Motor neuron (in vitro differentiated cells): ENCODE data around the gene PROX2. TPM values are rescaled to one million over a fixed set of nuclear protein-coding genes. Genes with fewer than 3 reads are reported as not detected.

ENCODE experiments used
- ATAC-seq, 8 experiments: fragments of 200-7000 bp; cut with Tn5 transposase; replicated peaks in 6 of 8; 2 replicates each; pipeline ENCODE4 v1.8.0; 2021; ENCODE audit warnings: mild to moderate bottlenecking in 8 of 8, moderate library complexity in 8 of 8
- H3K27ac ChIP-seq, 2 donors: fragments of 250-450 bp; sonication (Bioruptor Pico); 2 replicates each; pipeline ENCODE4 v1.9.0; 2021; ENCODE audit warnings: antibody characterized with exemption in 2 of 2, mild to moderate bottlenecking in 2 of 2, moderate library complexity in 1 of 2
- H3K4me1 ChIP-seq, 2 donors: fragments of 250-450 bp; sonication (Bioruptor Pico); replicated peaks in 1 of 2; 2 replicates each; pipeline ENCODE4 v1.6.1; 2021; ENCODE audit warnings: antibody characterized with exemption in 2 of 2, mild to moderate bottlenecking in 2 of 2, moderate library complexity in 1 of 2
- H3K4me3 ChIP-seq, 5 donors: fragments of 250-450 bp; sonication (Bioruptor Pico); 2 replicates each; pipeline ENCODE4 v1.9.0; 2021; ENCODE audit warnings: antibody characterized with exemption in 5 of 5, mild to moderate bottlenecking in 5 of 5, moderate library complexity in 4 of 5
- WGBS, 10 experiments: fragments of 450-650 bp; shearing (Covaris generic); methylation state at CpG; one replicate each; pipeline ENCODE4 v1.0.0; 2022; 5-methylcytosine and 5-hydroxymethylcytosine counted together
- in situ Hi-C, 9 experiments: fragments of 400-800 bp; cut with MboI; loops; one replicate each; pipeline ENCODE4 v1.15.0; 2021; ENCODE audit warnings: low sequenced_read_pairs in 9 of 9, low pct_unique_long_range_greater_than_20kb in 2 of 9; ENCODE audit not compliant: unreplicated experiment in 9 of 9
- total RNA-seq, 8 experiments: library from RNA; unstranded; fragments of 300-600 nt; gene quantifications; 2 replicates each; pipeline versions ENCODE4 v1.2.3 to v1.2.4, GENCODE V29; 2022

PROX2 gene
- total RNA-seq, 8 experiments from 2014 or later, result 0.29 to 2.4 (median 0.90) TPM

GRCh38 chr14:74906925-74907521 lies 31.1 kb upstream of the PROX2 start:
- WGBS, 10 experiments, result 96% methylated on average over 4 of the region's 12 CpGs; no CpG with 5 or more reads in 9 of the 10 experiments
- Histone ChIP-seq H3K27ac (no peak overlapping the region), H3K4me3 (no peak overlapping the region), H3K4me1 (no peaks in the 10 kb centered on the region)
- in situ Hi-C loops, result loop anchor here in 3 of 9 experiments (25.0 kb wide), 1 partner anchor 180 kb away; no protein-coding TSS in a partner anchor
- peak in 4 of 8 experiments; percentile 4 to 78 (median 50) for ATAC-seq

DNA sequence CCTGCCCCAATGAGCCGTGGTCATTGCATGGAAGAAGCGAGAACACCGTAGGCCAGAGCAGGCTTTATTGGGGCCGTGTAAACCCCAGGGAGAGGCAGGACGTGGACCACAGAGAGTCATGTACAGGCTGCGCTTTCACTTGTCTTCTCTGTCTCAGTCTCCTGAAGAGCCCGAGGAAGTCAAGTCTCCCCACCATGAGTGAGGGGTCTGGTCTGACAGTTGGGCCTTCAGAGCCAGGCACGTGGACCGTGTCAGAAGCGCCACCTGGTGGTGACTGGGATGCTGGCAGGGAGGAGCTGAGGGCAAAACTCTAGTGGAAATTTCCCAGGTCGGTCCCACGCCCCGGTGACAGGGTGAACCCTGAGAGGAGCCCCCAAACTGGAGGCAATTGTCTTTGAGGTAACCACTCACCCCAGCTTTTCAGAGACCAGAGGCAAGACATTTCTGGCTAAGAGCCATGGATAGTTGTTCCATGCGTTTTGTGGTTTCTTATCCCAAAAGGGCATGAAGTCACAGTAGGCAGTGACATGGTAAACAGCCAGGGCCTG lies 29.7 kb upstream of the PROX2 start:
- no peaks in the 10 kb centered on the region for H3K4me1 ChIP-seq
- peak; percentile 7 to 68 (median 54) for ATAC-seq
- 16 to 73% (median 29%) methylated on average over 3 to 6 of the region's 14 CpGs; no CpG with 5 or more reads in 5 of the 10 experiments for WGBS, 10 experiments
- no peak overlapping the region for H3K4me3 ChIP-seq
- no peak overlapping the region for H3K27ac ChIP-seq
- in situ Hi-C loops, result loop anchor here in 3 of 9 experiments (25.0 kb wide), 1 partner anchor 182 kb away; no protein-coding TSS in a partner anchor

- H3K27ac ChIP-seq, result no peak overlapping the region
- 67 to 100% (median 85%) methylated on average over 1 to 4 of the region's 6 CpGs; no CpG with 5 or more reads in 3 of the 10 experiments for WGBS, 10 experiments
- peak in 1 of 8 experiments; percentile 4 for ATAC-seq
- in situ Hi-C loops, result loop anchor here in 3 of 9 experiments (25.0 kb wide), 1 partner anchor 182 kb away; no protein-coding TSS in a partner anchor
- no peaks in the 10 kb centered on the region for H3K4me1 ChIP-seq
- no peak overlapping the region for H3K4me3 ChIP-seq
Measured at GRCh38 chr14:74904635-74905503, 28.9 kb upstream of the PROX2 start.

DNA sequence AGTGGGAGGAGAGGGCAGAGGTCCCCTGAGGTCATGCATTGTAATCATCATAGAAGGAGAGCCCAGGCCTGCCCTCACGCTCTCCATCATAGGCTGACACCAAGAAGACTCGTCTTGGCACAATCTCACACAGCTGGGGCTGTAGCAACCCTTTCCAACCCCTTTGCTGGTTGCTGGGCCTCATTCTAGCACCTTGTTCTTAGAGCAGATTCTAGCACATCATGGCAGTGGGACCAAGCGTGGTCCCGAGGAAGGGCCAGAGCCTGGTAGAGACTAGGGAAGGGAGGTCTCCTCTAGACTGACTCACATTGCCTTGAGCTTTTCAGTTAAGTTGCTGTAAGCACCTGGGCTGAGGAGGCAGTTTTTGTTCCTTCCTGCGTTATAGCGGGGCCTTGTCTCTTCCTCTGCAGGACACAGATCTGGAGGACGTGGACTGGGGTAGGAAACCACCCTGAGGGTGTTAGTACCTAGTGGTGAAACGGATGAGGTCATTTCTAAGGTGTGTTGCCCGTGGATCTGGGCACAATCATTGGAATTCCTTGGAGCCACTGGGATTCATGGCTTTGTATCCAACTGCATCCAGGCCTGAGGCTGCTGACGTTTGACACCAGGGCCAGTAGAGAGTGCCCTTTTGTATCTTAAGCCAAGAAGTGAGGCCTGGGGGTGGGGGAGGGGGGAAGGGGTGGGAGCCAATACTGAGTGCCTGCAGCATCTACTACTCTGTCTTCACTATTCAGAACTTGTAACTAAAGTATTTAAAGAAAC lies 27.2 kb upstream of the PROX2 start:
- no peak for ATAC-seq
- H3K27ac ChIP-seq, result no peak overlapping the region
- 14 to 90% (median 50%) methylated on average over 1 to 2 of the region's 10 CpGs; no CpG with 5 or more reads in 6 of the 10 experiments for WGBS, 10 experiments
- in situ Hi-C loops, result loop anchor here in 3 of 9 experiments (25.0 kb wide), 1 partner anchor 184 kb away; no protein-coding TSS in a partner anchor
- no peaks in the 10 kb centered on the region for H3K4me1 ChIP-seq
- no peak overlapping the region for H3K4me3 ChIP-seq

- no peaks in the 10 kb centered on the region for H3K4me1 ChIP-seq
- in situ Hi-C loops, result loop anchor here in 1 of 9 experiments (25.0 kb wide), 1 partner anchor 214 kb away; no protein-coding TSS in a partner anchor
- no peak overlapping the region for H3K4me3 ChIP-seq
- 78 to 100% (median 92%) methylated on average over 1 to 5 of the region's 5 CpGs; no CpG with 5 or more reads in 4 of the 10 experiments for WGBS, 10 experiments
- H3K27ac ChIP-seq, result no peak overlapping the region
- no peak for ATAC-seq
Measured at GRCh38 chr14:74898694-74899093, 22.7 kb upstream of the PROX2 start.

GRCh38 chr14:74898083-74898482 lies 22.1 kb upstream of the PROX2 start:
- no peak for ATAC-seq
- Histone ChIP-seq H3K27ac (no peak overlapping the region), H3K4me1 (no peaks in the 10 kb centered on the region), H3K4me3 (no peak overlapping the region)
- in situ Hi-C loops, result loop anchor here in 1 of 9 experiments (25.0 kb wide), 1 partner anchor 214 kb away; no protein-coding TSS in a partner anchor
- WGBS, 10 experiments, result 80 to 100% (median 100%) methylated on average over 1 to 2 of the region's 2 CpGs; no CpG with 5 or more reads in 3 of the 10 experiments

DNA sequence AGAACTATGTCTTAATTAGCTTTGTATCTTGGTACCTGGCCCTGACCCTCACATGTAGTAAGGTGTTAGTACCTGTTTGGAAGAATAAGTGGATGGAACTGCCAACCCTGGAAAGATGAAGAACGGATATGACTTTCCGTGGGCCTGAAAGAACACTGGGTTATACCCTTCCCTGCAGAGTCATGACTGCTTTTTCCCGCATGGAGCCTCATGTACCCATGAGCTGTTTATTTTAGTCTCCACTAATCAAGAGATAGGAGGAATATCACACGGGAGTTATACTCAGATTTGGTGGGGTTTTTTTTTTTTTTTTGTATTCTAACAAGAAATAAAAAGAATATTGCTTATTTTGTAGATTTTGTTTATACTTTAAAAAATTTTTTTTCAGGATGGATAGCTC lies 21.7 kb upstream of the PROX2 start:
- WGBS, 10 experiments, result 52 to 100% (median 97%) methylated on average over 1 to 4 of the region's 4 CpGs; no CpG with 5 or more reads in 2 of the 10 experiments
- Histone ChIP-seq H3K4me1 (no peaks in the 10 kb centered on the region), H3K27ac (no peak overlapping the region), H3K4me3 (no peak overlapping the region)
- in situ Hi-C loops, result loop anchor here in 1 of 9 experiments (25.0 kb wide), 1 partner anchor 215 kb away; no protein-coding TSS in a partner anchor
- no peak for ATAC-seq

DNA sequence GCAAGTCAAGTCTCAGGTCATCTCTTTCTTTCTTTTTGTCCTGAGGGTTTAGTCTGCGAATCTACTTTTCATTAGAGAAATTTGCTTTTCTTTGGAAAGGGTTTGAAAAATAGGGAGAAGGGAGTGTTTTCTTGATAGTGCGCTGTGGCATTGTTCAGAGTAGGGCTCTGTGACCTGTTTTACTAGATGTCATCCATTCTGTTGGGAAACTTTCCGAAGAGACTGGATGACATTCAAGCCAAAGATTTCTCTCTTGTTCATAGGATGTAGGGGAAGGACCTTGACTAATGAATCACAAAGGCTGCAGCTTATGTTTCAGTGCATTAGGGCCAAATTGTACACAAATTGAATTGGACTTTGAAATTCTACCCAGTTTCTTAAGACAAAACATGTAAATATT lies 20.5 kb upstream of the PROX2 start:
- Histone ChIP-seq H3K4me3 (no peak overlapping the region), H3K4me1 (no peaks in the 10 kb centered on the region), H3K27ac (no peak overlapping the region)
- no peak for ATAC-seq
- WGBS, 10 experiments, result 64 to 100% (median 96%) methylated on average over 1 to 3 of the region's 3 CpGs
- in situ Hi-C loops, result loop anchor here in 1 of 9 experiments (25.0 kb wide), 1 partner anchor 216 kb away; no protein-coding TSS in a partner anchor

GRCh38 chr14:74893614-74894091 lies 17.7 kb upstream of the PROX2 start:
- Histone ChIP-seq H3K27ac (no peak overlapping the region), H3K4me1 (no peaks in the 10 kb centered on the region), H3K4me3 (no peak overlapping the region)
- WGBS, 10 experiments, result 80 to 100% (median 83%) methylated on average over 1 to 4 of the region's 4 CpGs; no CpG with 5 or more reads in 3 of the 10 experiments
- in situ Hi-C loops, result loop anchor here in 1 of 9 experiments (25.0 kb wide), 1 partner anchor 219 kb away; no protein-coding TSS in a partner anchor
- ATAC-seq, result peak in 1 of 8 experiments; percentile 29

GRCh38 chr14:74892745-74893144 lies 16.8 kb upstream of the PROX2 start:
- H3K4me1 ChIP-seq, result no peaks in the 10 kb centered on the region
- no peak overlapping the region for H3K4me3 ChIP-seq
- H3K27ac ChIP-seq, result no peak overlapping the region
- ATAC-seq, result no peak
- WGBS, 10 experiments, result 72 to 100% (median 92%) methylated on average over 1 to 5 of the region's 5 CpGs; no CpG with 5 or more reads in 1 of the 10 experiments
- in situ Hi-C loops, result loop anchor here in 1 of 9 experiments (25.0 kb wide), 1 partner anchor 220 kb away; no protein-coding TSS in a partner anchor

DNA sequence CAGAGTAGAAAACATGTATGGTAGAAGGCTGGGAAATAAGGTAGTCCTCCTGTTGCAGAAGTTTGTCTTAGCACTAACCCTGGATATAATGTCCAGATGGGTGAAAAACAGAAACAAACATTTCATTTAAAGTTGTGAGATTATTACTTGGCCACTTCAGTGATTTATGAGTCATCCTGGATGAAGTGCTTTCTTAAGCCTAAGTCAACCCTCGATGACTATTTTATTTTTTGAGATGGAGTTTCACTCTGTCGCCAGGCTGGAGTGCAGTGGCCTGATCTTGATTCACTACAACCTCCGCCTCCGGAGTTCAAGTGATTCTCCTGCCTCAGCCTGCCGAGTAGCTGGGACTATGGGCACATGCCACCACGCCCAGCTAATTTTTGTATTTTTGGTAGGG lies 15.9 kb upstream of the PROX2 start:
- in situ Hi-C loops, result loop anchor here in 1 of 9 experiments (25.0 kb wide), 1 partner anchor 220 kb away; no protein-coding TSS in a partner anchor
- H3K4me1 ChIP-seq, result no peaks in the 10 kb centered on the region
- no peak overlapping the region for H3K4me3 ChIP-seq
- no peak overlapping the region for H3K27ac ChIP-seq
- WGBS, 10 experiments, result 43 to 100% (median 83%) methylated on average over 1 to 6 of the region's 6 CpGs; no CpG with 5 or more reads in 1 of the 10 experiments
- no peak for ATAC-seq

- H3K4me3 ChIP-seq, result no peak overlapping the region
- H3K27ac ChIP-seq, result no peak overlapping the region
- no peak for ATAC-seq
- WGBS, 10 experiments, result 80 to 100% (median 100%) methylated on average over 1 to 4 of the region's 6 CpGs; no CpG with 5 or more reads in 3 of the 10 experiments
- in situ Hi-C loops, result loop anchor here in 1 of 9 experiments (25.0 kb wide), 1 partner anchor 222 kb away; no protein-coding TSS in a partner anchor
- no peaks in the 10 kb centered on the region for H3K4me1 ChIP-seq
Measured at GRCh38 chr14:74890262-74890661, 14.3 kb upstream of the PROX2 start.
